Raji (cell line): Measurements from ENCODE around the gene GTF2H1.

Source experiments
- POLR2A ChIP-seq: IDR thresholded peaks from 2 replicates; pipeline ENCODE4 v1.6.1; 2011; ENCODE audit warnings: low read depth, low read length, control low read depth; ENCODE audit not compliant: insufficient read depth

GTF2H1 gene

GRCh38 chr11:18321969-18322711 is at the start of gene GTF2H1, which contains the start of gene HPS5:
Gene GTF2H1 (plus strand): TSS chr11:18322567. CDS start chr11:18333075, 10,508 bp downstream.
Gene HPS5 (minus strand): TSS chr11:18322140. CDS start chr11:18317858, 4,282 bp downstream.
- peak; percentile 98 for TF ChIP-seq POLR2A

- TF ChIP-seq POLR2A: no peak
Observed at GRCh38 chr11:18277565-18278271, 44.6 kb upstream of the GTF2H1 start.

GRCh38 chr11:18280438-18281045 is 41.8 kb upstream of the GTF2H1 start:
- no peak for TF ChIP-seq POLR2A

- TF ChIP-seq POLR2A: no peak
Observed at GRCh38 chr11:18282626-18283025, 39.7 kb upstream of the GTF2H1 start.

GRCh38 chr11:18285841-18286240 is 36.5 kb upstream of the GTF2H1 start:
- no peak for TF ChIP-seq POLR2A

GRCh38 chr11:18288911-18289310 is 33.5 kb upstream of the GTF2H1 start:
- TF ChIP-seq POLR2A: no peak

- TF ChIP-seq POLR2A: no peak
Observed at GRCh38 chr11:18294862-18295261, 27.5 kb upstream of the GTF2H1 start.

GRCh38 chr11:18295316-18295715 is 27.1 kb upstream of the GTF2H1 start:
- no peak for TF ChIP-seq POLR2A

- TF ChIP-seq POLR2A: no peak
Observed at GRCh38 chr11:18299721-18300120, 22.6 kb upstream of the GTF2H1 start.

GRCh38 chr11:18304745-18305144 is 17.6 kb upstream of the GTF2H1 start:
- no peak for TF ChIP-seq POLR2A

GRCh38 chr11:18307461-18308139 is 14.8 kb upstream of the GTF2H1 start:
- TF ChIP-seq POLR2A: no peak

- no peak for TF ChIP-seq POLR2A
Observed at GRCh38 chr11:18308242-18308641, 14.1 kb upstream of the GTF2H1 start.

GRCh38 chr11:18309691-18310090 is 12.7 kb upstream of the GTF2H1 start:
- no peak for TF ChIP-seq POLR2A

GRCh38 chr11:18310800-18311340 is 11.5 kb upstream of the GTF2H1 start:
- no peak for TF ChIP-seq POLR2A

- no peak for TF ChIP-seq POLR2A
Observed at GRCh38 chr11:18312012-18312411, 10.4 kb upstream of the GTF2H1 start.
